GM19035 (cell line): ENCODE data around the gene CFAP54.
"Not testable (repeated sequence)": the region's sequence is repeated elsewhere in the genome, so short reads cannot be mapped to it uniquely, and the experiment has no call there.

Experiments
- ATAC-seq: cut with Tn5 transposase; IDR thresholded peaks from one replicate; pipeline ENCODE4 v1.9.1; 2021; ENCODE audit not compliant: unreplicated experiment

CFAP54 gene

GRCh38 chr12:96617178-96617577 is 127.8 kb downstream of the CFAP54 start:
- ATAC-seq = no peak

- no peak for ATAC-seq
Measured at GRCh38 chr12:96623155-96623554, 133.8 kb downstream of the CFAP54 start.

- ATAC-seq = no peak
Measured at GRCh38 chr12:96623656-96624217, 134.4 kb downstream of the CFAP54 start.

GRCh38 chr12:96635844-96636243 is 146.5 kb downstream of the CFAP54 start:
- ATAC-seq = no peak

GRCh38 chr12:96636895-96637294 is 147.5 kb downstream of the CFAP54 start:
- no peak for ATAC-seq

- no peak for ATAC-seq
Measured at GRCh38 chr12:96648923-96649322, 159.5 kb downstream of the CFAP54 start.

GRCh38 chr12:96652870-96653269 is 163.5 kb downstream of the CFAP54 start:
- no peak for ATAC-seq

GRCh38 chr12:96658075-96658474 is 168.7 kb downstream of the CFAP54 start:
- no peak for ATAC-seq

- no peak for ATAC-seq
Measured at GRCh38 chr12:96669786-96670185, 180.4 kb downstream of the CFAP54 start.

GRCh38 chr12:96670334-96670899 is 181.0 kb downstream of the CFAP54 start:
- ATAC-seq = no peak

GRCh38 chr12:96675519-96675918 is 186.1 kb downstream of the CFAP54 start:
- not testable (repeated sequence) for ATAC-seq

- no peak for ATAC-seq
Measured at GRCh38 chr12:96677363-96677762, 188.0 kb downstream of the CFAP54 start.

GRCh38 chr12:96687719-96688118 is 198.3 kb downstream of the CFAP54 start:
- ATAC-seq = no peak

GRCh38 chr12:96698521-96698920 is 209.1 kb downstream of the CFAP54 start:
- no peak for ATAC-seq

- no peak for ATAC-seq
Measured at GRCh38 chr12:96698965-96699364, 209.6 kb downstream of the CFAP54 start.

- no peak for ATAC-seq
Measured at GRCh38 chr12:96701856-96702255, 212.5 kb downstream of the CFAP54 start.

- no peak for ATAC-seq
Measured at GRCh38 chr12:96710127-96710745, 220.9 kb downstream of the CFAP54 start.

- ATAC-seq = no peak
Measured at GRCh38 chr12:96711364-96711763, 222.0 kb downstream of the CFAP54 start.

GRCh38 chr12:96714199-96714598 is 224.8 kb downstream of the CFAP54 start:
- no peak for ATAC-seq

GRCh38 chr12:96719660-96720362 is 230.4 kb downstream of the CFAP54 start:
- peak; percentile 95 for ATAC-seq

GRCh38 chr12:96720363-96720705 is 231.0 kb downstream of the CFAP54 start:
- peak; percentile 59 for ATAC-seq

- not testable (repeated sequence) for ATAC-seq
Measured at GRCh38 chr12:96729466-96729865, 240.1 kb downstream of the CFAP54 start.
